Keratinocyte (primary cell): Measurements from ENCODE around the gene SS18. TPM values are rescaled to one million over a fixed set of nuclear protein-coding genes. Genes with fewer than 3 reads are reported as not detected.

Experiments
- DNase-seq: peaks from one replicate; pipeline ENCODE4 v3.0.0-alpha.2; 2011; ENCODE audit warnings: low read depth, missing footprints, low spot score
- FAIRE-seq: peaks from 2 replicates; lab custom pipeline; 2011; peaks lifted over from hg19 to GRCh38; lab: Jason Lieb, UNC
- H2AFZ ChIP-seq: 2 replicates; pipeline ENCODE4 v1.6.0; 2012; ENCODE audit warnings: low read length, control low read depth, inconsistent platforms; ENCODE audit not compliant: control insufficient read depth
- H3K27ac ChIP-seq: 2 replicates; pipeline ENCODE4 v1.5.1; 2011; ENCODE audit warnings: low read length; ENCODE audit not compliant: control insufficient read depth, insufficient read depth
- H3K27me3 ChIP-seq: 3 replicates; pipeline ENCODE4 v1.6.0; 2011; ENCODE audit warnings: low read length; ENCODE audit not compliant: control insufficient read depth, insufficient read depth; ENCODE audit errors: extremely low read depth
- H3K36me3 ChIP-seq, 2 experiments: 2 replicates in 1 of 2; 3 replicates in 1 of 2; pipeline ENCODE4 v1.5.1; 2011; ENCODE audit warnings: low read length in 2 of 2, mild to moderate bottlenecking in 1 of 2; ENCODE audit not compliant: control insufficient read depth in 2 of 2, insufficient read depth in 2 of 2; ENCODE audit errors: extremely low read depth in 1 of 2
- H3K4me1 ChIP-seq: 3 replicates; pipeline ENCODE4 v1.5.1; 2011; ENCODE audit warnings: low read length; ENCODE audit not compliant: control insufficient read depth, insufficient read depth; ENCODE audit errors: extremely low read depth
- H3K4me2 ChIP-seq: 3 replicates; pipeline ENCODE4 v1.6.0; 2011; ENCODE audit warnings: low read depth, low read length; ENCODE audit not compliant: control insufficient read depth, insufficient read depth; ENCODE audit errors: extremely low read depth
- H3K4me3 ChIP-seq, 3 experiments: fragments of 200-600 bp in 1 of 3; sonication (generic) in 1 of 3; 2 replicates in 2 of 3; 3 replicates in 1 of 3; pipeline ENCODE4 v1.5.1; 2011 to 2016; ENCODE audit warnings: low read length in 3 of 3, mild to moderate bottlenecking in 3 of 3, control low read depth in 2 of 3, inconsistent platforms in 1 of 3, low read depth in 1 of 3, mixed read lengths in 1 of 3, mixed run types in 1 of 3, moderate library complexity in 1 of 3; ENCODE audit not compliant: control insufficient read depth in 2 of 3, insufficient read depth in 2 of 3; ENCODE audit errors: extremely low read depth in 1 of 3
- H3K79me2 ChIP-seq: 2 replicates; pipeline ENCODE4 v1.6.0; 2012; ENCODE audit warnings: low read length; ENCODE audit not compliant: control insufficient read depth, insufficient read depth
- H3K9ac ChIP-seq: 3 replicates; pipeline ENCODE4 v1.6.0; 2011; ENCODE audit warnings: low read length; ENCODE audit not compliant: control insufficient read depth, insufficient read depth; ENCODE audit errors: extremely low read depth
- H3K9me1 ChIP-seq: 3 replicates; pipeline ENCODE4 v1.6.0; 2011; ENCODE audit warnings: low read length; ENCODE audit not compliant: control insufficient read depth, insufficient read depth; ENCODE audit errors: extremely low read depth
- H3K9me3 ChIP-seq: 2 replicates; pipeline ENCODE4 v1.5.1; 2012; ENCODE audit warnings: low read depth, low read length; ENCODE audit not compliant: control insufficient read depth
- H4K20me1 ChIP-seq: 3 replicates; pipeline ENCODE4 v1.6.0; 2011; ENCODE audit warnings: low read length; ENCODE audit not compliant: control insufficient read depth, insufficient read depth; ENCODE audit errors: extremely low read depth
- EZH2 ChIP-seq: IDR thresholded peaks from one replicate; pipeline ENCODE4 v1.6.1; 2012; ENCODE audit warnings: inconsistent platforms, mild to moderate bottlenecking, low read length, moderate library complexity
- dilution Hi-C: fragments of 300-500 bp; cut with MboI; formaldehyde crosslinking; loops from one replicate; pipeline ENCODE4 v1.7.0; 2020; ENCODE audit warnings: low sequenced_read_pairs; ENCODE audit not compliant: extremely low pct_ligation_motif_present
- polyA plus RNA-seq, 5 experiments: library from polyadenylated mRNA; depleted of rRNA in 3 of 5; stranded (reverse) in 3 of 5; stranded (forward) in 1 of 5; unstranded in 1 of 5; fragments of >200 nt; gene quantifications; 1 replicate in 1 of 5; 2 replicates in 3 of 5; 3 replicates in 1 of 5; pipeline versions ENCODE4 v1.2.1 to v1.2.3, GENCODE V29; 2011 to 2012; ENCODE audit warnings: missing spikeins in 2 of 5, low read depth in 1 of 5, low replicate concordance in 1 of 5
- TF ChIP-seq, protein P1 (sequence below), 3 experiments: IDR thresholded peaks in 1 of 3; conservative IDR thresholded peaks in 1 of 3; optimal IDR thresholded peaks in 1 of 3; 2 replicates in 2 of 3; 3 replicates in 1 of 3; pipeline versions ENCODE3 to v1.5.1; 2011; ENCODE audit warnings: low read length in 3 of 3, mild to moderate bottlenecking in 3 of 3, moderate library complexity in 2 of 3, control low read depth in 1 of 3, inconsistent platforms in 1 of 3; ENCODE audit not compliant: insufficient read depth in 2 of 3; ENCODE audit errors: extremely low read depth in 1 of 3

The SS18 gene
- polyA plus RNA-seq, 1 donor (not counting 4 experiments of a cell fraction or from before 2014, with no cell fraction given), result 140 TPM

DNA sequence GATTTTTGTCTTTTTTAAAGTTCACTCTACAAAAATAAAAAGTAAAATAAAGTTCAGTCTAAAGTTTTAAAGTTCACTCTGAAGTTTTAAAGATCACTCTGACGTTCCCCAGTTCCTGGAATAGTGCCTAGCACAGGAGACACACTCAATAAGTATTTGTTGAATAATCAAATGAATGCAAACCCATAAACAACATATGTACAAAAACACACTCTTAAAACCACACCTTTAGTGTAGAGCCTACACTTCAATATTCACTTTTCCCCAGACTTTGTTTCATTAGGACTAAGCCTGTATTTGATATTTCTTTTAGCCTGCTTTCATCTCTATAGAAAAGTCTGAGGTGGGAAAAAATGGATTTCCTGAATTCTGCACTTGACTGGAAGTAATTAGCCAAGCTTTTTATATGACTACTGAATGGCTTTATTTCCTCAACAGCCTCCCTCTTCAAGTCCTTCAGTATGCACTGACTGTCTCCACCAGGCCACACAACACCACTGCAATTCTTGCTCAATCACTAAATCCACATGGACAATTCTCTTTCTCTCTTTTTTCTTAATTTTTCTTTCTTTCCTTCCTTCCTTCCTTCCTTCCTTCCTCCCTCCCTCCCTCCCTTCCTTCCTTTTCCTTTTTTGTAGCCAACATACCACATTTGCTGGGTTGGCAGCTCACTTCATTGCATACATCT is 104.6 kb downstream of the SS18 start:
- no peak for DNase-seq

DNA sequence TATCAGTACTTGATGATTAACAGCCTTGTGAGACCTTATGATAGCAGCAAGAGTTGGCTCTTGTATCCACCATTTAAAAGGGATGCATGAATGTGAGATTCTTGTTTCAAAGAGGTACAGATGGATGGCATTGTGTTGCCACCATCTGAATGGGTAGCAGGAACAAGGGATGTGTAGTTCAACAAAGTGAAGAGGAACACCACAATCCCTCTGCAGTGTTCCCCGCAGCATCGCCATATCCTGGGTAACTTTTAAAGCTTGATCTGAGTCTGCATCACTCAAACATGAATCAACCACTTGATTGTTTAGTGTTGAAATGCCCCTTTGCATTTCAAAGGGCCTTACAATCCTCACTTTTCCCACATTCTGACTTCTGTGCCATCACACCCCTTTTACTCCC is 106.7 kb downstream of the SS18 start:
- DNase-seq (no peak), FAIRE-seq (no peak)
- no peak for TF ChIP-seq EZH2
- TF ChIP-seq, protein P1, sequence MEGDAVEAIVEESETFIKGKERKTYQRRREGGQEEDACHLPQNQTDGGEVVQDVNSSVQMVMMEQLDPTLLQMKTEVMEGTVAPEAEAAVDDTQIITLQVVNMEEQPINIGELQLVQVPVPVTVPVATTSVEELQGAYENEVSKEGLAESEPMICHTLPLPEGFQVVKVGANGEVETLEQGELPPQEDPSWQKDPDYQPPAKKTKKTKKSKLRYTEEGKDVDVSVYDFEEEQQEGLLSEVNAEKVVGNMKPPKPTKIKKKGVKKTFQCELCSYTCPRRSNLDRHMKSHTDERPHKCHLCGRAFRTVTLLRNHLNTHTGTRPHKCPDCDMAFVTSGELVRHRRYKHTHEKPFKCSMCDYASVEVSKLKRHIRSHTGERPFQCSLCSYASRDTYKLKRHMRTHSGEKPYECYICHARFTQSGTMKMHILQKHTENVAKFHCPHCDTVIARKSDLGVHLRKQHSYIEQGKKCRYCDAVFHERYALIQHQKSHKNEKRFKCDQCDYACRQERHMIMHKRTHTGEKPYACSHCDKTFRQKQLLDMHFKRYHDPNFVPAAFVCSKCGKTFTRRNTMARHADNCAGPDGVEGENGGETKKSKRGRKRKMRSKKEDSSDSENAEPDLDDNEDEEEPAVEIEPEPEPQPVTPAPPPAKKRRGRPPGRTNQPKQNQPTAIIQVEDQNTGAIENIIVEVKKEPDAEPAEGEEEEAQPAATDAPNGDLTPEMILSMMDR (optimal IDR thresholded peaks at IDR 0.05 in 1 of 3, IDR thresholded peaks at IDR 0.05 in 1 of 3, conservative IDR thresholded peaks at IDR 0.05 in 1 of 3; ENCODE audit: extremely low read depth in 1 of 3, insufficient read depth in 2 of 3, low read length in 3 of 3), result no peak
- Histone ChIP-seq H3K9ac (no peak overlapping the region), H3K4me1 (no peaks in the 10 kb centered on the region), H3K4me3 (no peak overlapping the region), H3K9me3 (no peaks in the 10 kb centered on the region), H2AFZ (no peak overlapping the region), H3K9me1 (no peaks in the 10 kb centered on the region), H3K27ac (no peak overlapping the region), H3K79me2 (no peaks in the 10 kb centered on the region), H3K36me3 (no peaks in the 10 kb centered on the region), H3K4me2 (no peak overlapping the region), H3K27me3 (no peaks in the 10 kb centered on the region), H4K20me1 (no peaks in the 10 kb centered on the region)
- dilution Hi-C loops, result no loop called here

More for the DNA sequence above, 104.6 kb downstream of the SS18 start:
- TF ChIP-seq EZH2, result no peak
- TF ChIP-seq, protein P1 (optimal IDR thresholded peaks at IDR 0.05 in 1 of 3, IDR thresholded peaks at IDR 0.05 in 1 of 3, conservative IDR thresholded peaks at IDR 0.05 in 1 of 3; ENCODE audit: extremely low read depth in 1 of 3, insufficient read depth in 2 of 3, low read length in 3 of 3), result no peak
- H3K4me3 ChIP-seq, result no peak overlapping the region
- H3K4me1 ChIP-seq, result no peaks in the 10 kb centered on the region
- no peaks in the 10 kb centered on the region for H3K79me2 ChIP-seq
- H3K9me3 ChIP-seq, result no peaks in the 10 kb centered on the region
- H4K20me1 ChIP-seq, result no peaks in the 10 kb centered on the region
- no peak overlapping the region for H3K9ac ChIP-seq
- no peaks in the 10 kb centered on the region for H3K27me3 ChIP-seq
- no peak overlapping the region for H3K4me2 ChIP-seq
- no peaks in the 10 kb centered on the region for H3K36me3 ChIP-seq
- no peak overlapping the region for H2AFZ ChIP-seq
- dilution Hi-C loops, result no loop called here
- H3K9me1 ChIP-seq, result no peaks in the 10 kb centered on the region
- FAIRE-seq, result no peak
- no peak overlapping the region for H3K27ac ChIP-seq
